NCI-H1694 (cell line): ENCODE results near the gene ACAA2.

Source experiments
- DNase-seq: peaks from one replicate; lab custom pipeline; 2025; lab: John Stamatoyannopoulos, UW

ACAA2 gene

GRCh38 chr18:49767111-49768050 is 46.0 kb downstream of the ACAA2 start:
- DNase-seq = no peak

GRCh38 chr18:49766646-49767045 is 46.7 kb downstream of the ACAA2 start:
- no peak for DNase-seq

- DNase-seq = no peak
Observed at GRCh38 chr18:49764032-49764431, 49.3 kb downstream of the ACAA2 start.

GRCh38 chr18:49763590-49763989 is 49.7 kb downstream of the ACAA2 start:
- no peak for DNase-seq

- no peak for DNase-seq
Observed at GRCh38 chr18:49762191-49763077, 50.9 kb downstream of the ACAA2 start.

GRCh38 chr18:49761771-49762170 is 51.6 kb downstream of the ACAA2 start:
- DNase-seq = no peak

GRCh38 chr18:49758263-49758610 is 55.1 kb downstream of the ACAA2 start:
- DNase-seq = no peak

- no peak for DNase-seq
Observed at GRCh38 chr18:49757513-49758262, 55.6 kb downstream of the ACAA2 start.

- DNase-seq = no peak
Observed at GRCh38 chr18:49756671-49757362, 56.5 kb downstream of the ACAA2 start.

- DNase-seq = no peak
Observed at GRCh38 chr18:49756135-49756534, 57.2 kb downstream of the ACAA2 start.

- no peak for DNase-seq
Observed at GRCh38 chr18:49755489-49755888, 57.8 kb downstream of the ACAA2 start.

GRCh38 chr18:49754866-49755265 is 58.5 kb downstream of the ACAA2 start:
- DNase-seq = no peak

GRCh38 chr18:49753643-49754042 is 59.7 kb downstream of the ACAA2 start:
- DNase-seq = no peak

GRCh38 chr18:49752095-49752457 is 61.3 kb downstream of the ACAA2 start:
- DNase-seq = no peak

GRCh38 chr18:49751427-49752094 is 61.8 kb downstream of the ACAA2 start:
- no peak for DNase-seq

- DNase-seq = no peak
Observed at GRCh38 chr18:49749563-49749962, 63.8 kb downstream of the ACAA2 start.

- DNase-seq = no peak
Observed at GRCh38 chr18:49747876-49748275, 65.5 kb downstream of the ACAA2 start.

GRCh38 chr18:49745045-49746014 is 68.0 kb downstream of the ACAA2 start:
- no peak for DNase-seq

GRCh38 chr18:49744376-49745008 is 68.8 kb downstream of the ACAA2 start:
- no peak for DNase-seq
